SK-N-SH (cell line): ENCODE measurements around the gene ZFAND4. TPM values are rescaled to one million over a fixed set of nuclear protein-coding genes. Genes with fewer than 3 reads are reported as not detected.

Experiments
- CTCF ChIA-PET: fragments of 300-600, 350-600 bp; formaldehyde crosslinking; extraction: SDS; loops from one replicate; lab custom pipeline; 2021; lab: Yijun Ruan, JAX
- POLR2A ChIA-PET: fragments of 350-600 bp; sonication (Branson Sonifier 250); formaldehyde crosslinking; extraction: SDS; loops from one replicate; lab custom pipeline; 2020; ENCODE audit warnings: antibody characterized with exemption, inconsistent platforms; lab: Yijun Ruan, JAX
- DNase-seq: peaks from one replicate; pipeline ENCODE4 v3.0.0; 2012
- H2AFZ ChIP-seq: fragments of 200-600 bp; sonication (generic); 2 replicates; pipeline ENCODE4 v1.8.1; 2016; ENCODE audit warnings: antibody characterized with exemption, mild to moderate bottlenecking, low read depth
- H3F3A ChIP-seq: fragments of 200-600 bp; sonication (generic); replicated peaks from 2 replicates; pipeline ENCODE3; 2016; ENCODE audit warnings: antibody characterized with exemption, mild to moderate bottlenecking; ENCODE audit not compliant: insufficient read depth
- H3K27ac ChIP-seq, 2 experiments: fragments of 200-500 bp in 1 of 2; fragments of 200-600 bp in 1 of 2; sonication (Bioruptor generic) in 1 of 2; sonication (generic), shearing (Covaris generic) in 1 of 2; 2 replicates each; pipeline versions ENCODE4 v1.5.1 to v1.6.1; 2014 to 2016; ENCODE audit warnings: low read depth in 2 of 2, inconsistent platforms in 1 of 2, low read length in 1 of 2, mild to moderate bottlenecking in 1 of 2, mixed read lengths in 1 of 2
- H3K27me3 ChIP-seq: fragments of 200-600 bp; sonication (generic), shearing (Covaris generic); 2 replicates; pipeline ENCODE4 v1.6.1; 2016; ENCODE audit warnings: mixed run types; ENCODE audit not compliant: insufficient read depth
- H3K36me3 ChIP-seq, 2 experiments: fragments of 200-500 bp in 1 of 2; fragments of 200-600 bp in 1 of 2; sonication (Bioruptor generic) in 1 of 2; sonication (generic) in 1 of 2; replicated peaks in 1 of 2; 2 replicates each; pipeline versions ENCODE3 to v1.5.1; 2014 to 2016; ENCODE audit warnings: low read length in 1 of 2, mild to moderate bottlenecking in 1 of 2; ENCODE audit not compliant: insufficient read depth in 2 of 2, control insufficient read depth in 1 of 2
- H3K4me1 ChIP-seq, 2 experiments: fragments of 200-500 bp in 1 of 2; fragments of 200-600 bp in 1 of 2; sonication (Bioruptor generic) in 1 of 2; sonication (generic), shearing (Covaris generic) in 1 of 2; 2 replicates each; pipeline versions ENCODE4 v1.5.1 to v1.6.1; 2014 to 2016; ENCODE audit warnings: low read depth in 1 of 2, low read length in 1 of 2, mixed run types in 1 of 2; ENCODE audit not compliant: insufficient read depth in 2 of 2, control insufficient read depth in 1 of 2
- H3K4me2 ChIP-seq: fragments of 200-600 bp; sonication (generic), shearing (Covaris generic); 2 replicates; pipeline ENCODE4 v1.6.1; 2017; ENCODE audit warnings: mixed run types
- H3K4me3 ChIP-seq, 2 experiments: fragments of 200-500 bp in 1 of 2; fragments of 200-600 bp in 1 of 2; sonication (Bioruptor generic) in 1 of 2; sonication (generic), shearing (Covaris generic) in 1 of 2; 2 replicates each; pipeline versions ENCODE4 v1.5.1 to v1.8.1; 2014 to 2016; ENCODE audit warnings: low read depth in 2 of 2, inconsistent platforms in 1 of 2, low read length in 1 of 2, mild to moderate bottlenecking in 1 of 2, mixed read lengths in 1 of 2, moderate library complexity in 1 of 2
- H3K79me2 ChIP-seq: fragments of 200-600 bp; sonication (generic); 2 replicates; pipeline ENCODE4 v1.8.1; 2017; ENCODE audit warnings: mild to moderate bottlenecking; ENCODE audit not compliant: insufficient read depth
- H3K9ac ChIP-seq: fragments of 200-600 bp; sonication (generic); 2 replicates; pipeline ENCODE4 v1.6.1; 2017; ENCODE audit warnings: mixed run types
- H3K9me2 ChIP-seq: fragments of 200-600 bp; sonication (generic); 2 replicates; pipeline ENCODE4 v1.6.1; 2017; ENCODE audit warnings: mixed run types
- H3K9me3 ChIP-seq: fragments of 200-600 bp; sonication (generic); 2 replicates; pipeline ENCODE4 v1.6.1; 2017; ENCODE audit warnings: mixed run types, mild to moderate bottlenecking, moderate library complexity
- H4K20me1 ChIP-seq: fragments of 200-600 bp; sonication (generic); 2 replicates; pipeline ENCODE4 v1.6.1; 2017; ENCODE audit warnings: mild to moderate bottlenecking, mixed run types; ENCODE audit not compliant: insufficient read depth
- ELF1 ChIP-seq: IDR thresholded peaks from 2 replicates; pipeline ENCODE4 v1.4.0; 2012
- EP300 ChIP-seq, 2 experiments: IDR thresholded peaks; 2 replicates each; pipeline versions ENCODE4 v1.4.0 to v1.6.1; 2012; ENCODE audit warnings: borderline replicate concordance in 1 of 2, low read depth in 1 of 2, low read length in 1 of 2
- FOSL2 ChIP-seq: IDR thresholded peaks from 2 replicates; pipeline ENCODE4 v1.4.0; 2012; ENCODE audit warnings: low read depth, mild to moderate bottlenecking, moderate library complexity, borderline replicate concordance
- FOXM1 ChIP-seq: IDR thresholded peaks from 2 replicates; pipeline ENCODE4 v1.4.0; 2012; ENCODE audit warnings: low read depth, mild to moderate bottlenecking
- MEF2A ChIP-seq: IDR thresholded peaks from 2 replicates; pipeline ENCODE4 v1.4.0; 2012; ENCODE audit warnings: low read depth, borderline replicate concordance
- MXI1 ChIP-seq: IDR thresholded peaks from 2 replicates; pipeline ENCODE4 v1.6.1; 2012; ENCODE audit warnings: mild to moderate bottlenecking, low read depth, low read length, improper control_type of control experiment
- NFIC ChIP-seq: IDR thresholded peaks from 2 replicates; pipeline ENCODE4 v1.4.0; 2012; ENCODE audit warnings: borderline replicate concordance
- POLR2AphosphoS5 ChIP-seq: IDR thresholded peaks from 2 replicates; pipeline ENCODE4 v1.6.1; 2012; ENCODE audit warnings: low read depth, low read length
- RCOR1 ChIP-seq: fragments of 150-350 bp; IDR thresholded peaks from 2 replicates; pipeline ENCODE4 v1.6.1; 2017; ENCODE audit warnings: antibody characterized with exemption, low read length
- RXRA ChIP-seq: IDR thresholded peaks from 2 replicates; pipeline ENCODE4 v1.4.0; 2012; ENCODE audit warnings: low read depth, mild to moderate bottlenecking, borderline replicate concordance
- SIN3A ChIP-seq: IDR thresholded peaks from 2 replicates; pipeline ENCODE4 v1.6.1; 2012; ENCODE audit warnings: low read depth, mild to moderate bottlenecking, low read length, moderate library complexity, borderline replicate concordance
- SMC3 ChIP-seq: IDR thresholded peaks from 2 replicates; pipeline ENCODE4 v1.6.1; 2012; ENCODE audit warnings: low read depth, low read length, improper control_type of control experiment
- TAF1 ChIP-seq: IDR thresholded peaks from 2 replicates; pipeline ENCODE4 v1.6.1; 2012; ENCODE audit warnings: low read depth, mild to moderate bottlenecking, low read length, moderate library complexity, borderline replicate concordance
- TCF12 ChIP-seq: IDR thresholded peaks from 2 replicates; pipeline ENCODE4 v1.4.0; 2012
- TEAD4 ChIP-seq: IDR thresholded peaks from 2 replicates; pipeline ENCODE4 v1.4.0; 2012; ENCODE audit warnings: mild to moderate bottlenecking, borderline replicate concordance; ENCODE audit not compliant: insufficient read depth
- YY1 ChIP-seq: IDR thresholded peaks from 2 replicates; pipeline ENCODE4 v1.4.0; 2012; ENCODE audit warnings: low read depth, mild to moderate bottlenecking
- WGBS: methylation state at CpG from one replicate; pipeline ENCODE4 v1.1.6; 2017; ENCODE audit warnings: low lambda C conversion rate; 5-methylcytosine and 5-hydroxymethylcytosine counted together
- polyA plus RNA-seq, 3 experiments: library from polyadenylated mRNA; depleted of rRNA; stranded (reverse); fragments of >200 nt; gene quantifications; 2 replicates each; pipeline ENCODE4 v1.2.3, GENCODE V29; 2012
- TF ChIP-seq, protein P1 (sequence below): fragments of 150-350 bp; IDR thresholded peaks from 2 replicates; pipeline ENCODE4 v1.6.1; 2016; ENCODE audit warnings: mild to moderate bottlenecking, low read depth, low read length
- TF ChIP-seq, protein P2 (sequence below): IDR thresholded peaks from 2 replicates; pipeline ENCODE4 v1.4.0; 2012; ENCODE audit warnings: low read depth
- TF ChIP-seq, protein P3 (sequence below): fragments of 150-350 bp; IDR thresholded peaks from 2 replicates; pipeline ENCODE4 v1.6.1; 2017; ENCODE audit warnings: antibody characterized with exemption, low read length, low read depth, borderline replicate concordance
- TF ChIP-seq, protein P4 (sequence below): IDR thresholded peaks from 2 replicates; pipeline ENCODE4; 2012
- TF ChIP-seq, protein P5 (sequence below): IDR thresholded peaks from 2 replicates; pipeline ENCODE4 v1.4.0; 2012; ENCODE audit warnings: low read depth, borderline replicate concordance

ZFAND4 gene
- polyA plus RNA-seq, 1 of the 3 experiments (the other 2 are of a cell fraction): 2.0 TPM

DNA sequence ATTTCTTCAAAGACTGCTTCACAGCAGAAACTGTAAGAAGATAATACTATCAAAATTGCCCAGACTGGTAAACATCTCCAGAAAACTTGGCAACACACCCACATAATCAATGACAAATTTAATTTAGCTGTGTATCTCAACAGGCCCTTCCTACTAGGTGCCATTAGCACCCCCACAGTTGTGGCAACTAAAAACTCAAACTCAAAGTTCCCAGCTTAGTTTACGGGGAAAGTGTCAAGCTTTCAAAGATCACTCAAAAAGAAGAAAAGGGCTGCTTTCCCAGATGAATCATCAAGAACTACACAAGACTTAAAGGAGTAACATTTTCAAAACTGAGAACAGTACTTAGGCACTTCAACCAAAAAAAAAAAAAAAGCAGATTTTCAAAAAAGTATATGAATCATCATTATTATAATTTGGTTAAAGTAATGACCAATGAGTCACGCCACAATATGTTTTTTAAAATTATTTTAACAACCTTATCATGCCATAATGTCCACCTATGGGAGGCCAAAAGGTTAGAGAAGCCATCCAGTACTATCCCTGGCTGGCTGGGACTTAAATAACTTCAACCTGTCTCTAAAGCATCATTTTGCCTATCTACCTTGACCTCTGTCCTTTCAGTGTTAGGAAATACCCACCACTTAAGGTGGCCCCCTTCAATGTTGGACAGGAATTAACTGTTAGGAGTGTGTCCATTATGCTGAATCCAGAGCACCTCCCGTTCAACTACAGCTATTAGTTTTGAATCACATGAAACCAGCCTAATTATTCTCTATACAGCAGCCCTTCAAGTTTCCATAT is 90.8 kb downstream of the ZFAND4 start:
- Histone ChIP-seq H3K79me2 (peaks cover 20% of the 10 kb centered on the region), H3K9me3 (no peaks in the 10 kb centered on the region), H3K4me3 (no peak overlapping the region), H3K4me1 (peaks cover 6 to 10% of the 10 kb centered on the region in 2 experiments; a peak in 3 of 4 replicates), H3F3A (peaks cover 5% of the 10 kb centered on the region), H3K27ac (peak overlapping the region in 1 of 2 experiments; percentile 21; a peak in 1 of 4 replicates), H3K9ac (no peak overlapping the region), H3K36me3 (peaks cover 0 to 9% of the 10 kb centered on the region in 2 experiments), H2AFZ (no peak overlapping the region), H3K27me3 (no peaks in the 10 kb centered on the region), H4K20me1 (no peaks in the 10 kb centered on the region; the same call in 1 of the 2 replicates), H3K4me2 (no peak overlapping the region), H3K9me2 (no peaks in the 10 kb centered on the region)
- ChIA-PET CTCF (interaction anchor here (0.6 to 1.4 kb wide), 4 partner anchors 11 to 116 kb away, joined by 3 read pairs; no protein-coding TSS in a partner anchor), POLR2A (no interaction called here)
- WGBS: 68% methylated on average over 3 of the region's 3 CpGs
- TF ChIP-seq SMC3 (no peak), TAF1 (no peak), FOSL2 (no peak), NFIC (no peak), SIN3A (no peak), MEF2A (no peak), FOXM1 (no peak), RCOR1 (no peak), MXI1 (no peak), YY1 (no peak)
- TF ChIP-seq, protein P1, sequence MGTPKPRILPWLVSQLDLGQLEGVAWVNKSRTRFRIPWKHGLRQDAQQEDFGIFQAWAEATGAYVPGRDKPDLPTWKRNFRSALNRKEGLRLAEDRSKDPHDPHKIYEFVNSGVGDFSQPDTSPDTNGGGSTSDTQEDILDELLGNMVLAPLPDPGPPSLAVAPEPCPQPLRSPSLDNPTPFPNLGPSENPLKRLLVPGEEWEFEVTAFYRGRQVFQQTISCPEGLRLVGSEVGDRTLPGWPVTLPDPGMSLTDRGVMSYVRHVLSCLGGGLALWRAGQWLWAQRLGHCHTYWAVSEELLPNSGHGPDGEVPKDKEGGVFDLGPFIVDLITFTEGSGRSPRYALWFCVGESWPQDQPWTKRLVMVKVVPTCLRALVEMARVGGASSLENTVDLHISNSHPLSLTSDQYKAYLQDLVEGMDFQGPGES: no peak
- no peak for DNase-seq

DNA sequence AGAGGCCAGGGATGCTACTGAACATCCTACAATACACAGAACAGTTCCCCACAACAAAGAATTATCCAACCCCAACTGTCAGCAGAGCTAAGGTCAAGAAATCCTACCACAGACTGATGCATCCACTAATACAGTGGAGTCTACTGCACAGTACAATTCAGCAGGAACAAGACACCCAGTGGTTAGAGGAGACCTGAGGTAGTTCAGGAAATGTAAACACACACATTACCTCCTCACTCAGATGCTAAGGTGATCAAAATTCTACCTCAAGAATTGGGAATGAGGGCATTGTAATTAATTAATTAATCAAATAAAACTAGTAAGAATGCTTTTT is 91.4 kb downstream of the ZFAND4 start:
- Histone ChIP-seq H4K20me1 (peaks cover 3% of the 10 kb centered on the region; the same call in 1 of the 2 replicates), H3K9ac (no peak overlapping the region), H3K4me1 (peaks cover 6 to 10% of the 10 kb centered on the region in 2 experiments; a peak in 3 of 4 replicates), H3K4me2 (no peak overlapping the region), H3K9me3 (no peaks in the 10 kb centered on the region), H3F3A (peaks cover 5% of the 10 kb centered on the region), H3K9me2 (no peaks in the 10 kb centered on the region), H3K36me3 (peaks cover 0 to 3% of the 10 kb centered on the region in 2 experiments), H3K79me2 (peaks cover 17% of the 10 kb centered on the region), H3K4me3 (no peak overlapping the region), H3K27me3 (no peaks in the 10 kb centered on the region), H2AFZ (no peak overlapping the region), H3K27ac (peak overlapping the region in 1 of 2 experiments; percentile 21; a peak in 1 of 4 replicates)
- no peak for DNase-seq
- ChIA-PET POLR2A (no interaction called here), CTCF (interaction anchor here (1.3 to 1.4 kb wide), 3 partner anchors 12 to 14 kb away, joined by 3 to 4 read pairs (median 3); no protein-coding TSS in a partner anchor)
- no peak for TF ChIP-seq ELF1
- TF ChIP-seq FOXM1: no peak
- TF ChIP-seq SIN3A: no peak
- TF ChIP-seq TCF12: no peak
- no peak for TF ChIP-seq MXI1
- no peak for TF ChIP-seq TAF1
- no peak for TF ChIP-seq EP300 (IDR thresholded peaks at IDR 0.05; ENCODE audit: borderline replicate concordance in 1 of 2, low read depth in 1 of 2, low read length in 1 of 2)
- no peak for TF ChIP-seq TEAD4
- no peak for TF ChIP-seq SMC3
- TF ChIP-seq, protein P2, sequence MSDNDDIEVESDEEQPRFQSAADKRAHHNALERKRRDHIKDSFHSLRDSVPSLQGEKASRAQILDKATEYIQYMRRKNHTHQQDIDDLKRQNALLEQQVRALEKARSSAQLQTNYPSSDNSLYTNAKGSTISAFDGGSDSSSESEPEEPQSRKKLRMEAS: no peak
- TF ChIP-seq, protein P3, sequence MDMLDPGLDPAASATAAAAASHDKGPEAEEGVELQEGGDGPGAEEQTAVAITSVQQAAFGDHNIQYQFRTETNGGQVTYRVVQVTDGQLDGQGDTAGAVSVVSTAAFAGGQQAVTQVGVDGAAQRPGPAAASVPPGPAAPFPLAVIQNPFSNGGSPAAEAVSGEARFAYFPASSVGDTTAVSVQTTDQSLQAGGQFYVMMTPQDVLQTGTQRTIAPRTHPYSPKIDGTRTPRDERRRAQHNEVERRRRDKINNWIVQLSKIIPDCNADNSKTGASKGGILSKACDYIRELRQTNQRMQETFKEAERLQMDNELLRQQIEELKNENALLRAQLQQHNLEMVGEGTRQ: no peak
- TF ChIP-seq, protein P4, sequence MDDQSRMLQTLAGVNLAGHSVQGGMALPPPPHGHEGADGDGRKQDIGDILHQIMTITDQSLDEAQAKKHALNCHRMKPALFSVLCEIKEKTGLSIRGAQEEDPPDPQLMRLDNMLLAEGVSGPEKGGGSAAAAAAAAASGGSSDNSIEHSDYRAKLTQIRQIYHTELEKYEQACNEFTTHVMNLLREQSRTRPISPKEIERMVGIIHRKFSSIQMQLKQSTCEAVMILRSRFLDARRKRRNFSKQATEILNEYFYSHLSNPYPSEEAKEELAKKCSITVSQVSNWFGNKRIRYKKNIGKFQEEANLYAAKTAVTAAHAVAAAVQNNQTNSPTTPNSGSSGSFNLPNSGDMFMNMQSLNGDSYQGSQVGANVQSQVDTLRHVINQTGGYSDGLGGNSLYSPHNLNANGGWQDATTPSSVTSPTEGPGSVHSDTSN: no peak
- TF ChIP-seq YY1: no peak
- no peak for TF ChIP-seq RXRA
- TF ChIP-seq, protein P5, sequence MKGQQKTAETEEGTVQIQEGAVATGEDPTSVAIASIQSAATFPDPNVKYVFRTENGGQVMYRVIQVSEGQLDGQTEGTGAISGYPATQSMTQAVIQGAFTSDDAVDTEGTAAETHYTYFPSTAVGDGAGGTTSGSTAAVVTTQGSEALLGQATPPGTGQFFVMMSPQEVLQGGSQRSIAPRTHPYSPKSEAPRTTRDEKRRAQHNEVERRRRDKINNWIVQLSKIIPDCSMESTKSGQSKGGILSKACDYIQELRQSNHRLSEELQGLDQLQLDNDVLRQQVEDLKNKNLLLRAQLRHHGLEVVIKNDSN: no peak
- no peak for TF ChIP-seq POLR2AphosphoS5
